NCI-H526 treated with DMSO at 0.1 percent for 48 hours (cell line): ENCODE measurements around the gene B4GALT6.
A peak's percentile ranks its signal among the peaks of the same experiment; 100 is the strongest.
"Not testable (repeated sequence)": the region's sequence is repeated elsewhere in the genome, so short reads cannot be mapped to it uniquely, and the experiment has no call there.

Experiments used
- DNase-seq: peaks from one replicate; lab custom pipeline; 2025; lab: John Stamatoyannopoulos, UW

The B4GALT6 gene

GRCh38 chr18:31684279-31685096 is at the start of gene B4GALT6:
Gene B4GALT6, minus strand, starts transcription at chr18:31684581. Its CDS starts 155 bp downstream, at chr18:31684426.
- DNase-seq = no peak

- no peak for DNase-seq
These were observed 47.2 kb upstream of the B4GALT6 start for GRCh38 chr18:31731628-31732027.

GRCh38 chr18:31729196-31729595 is 44.8 kb upstream of the B4GALT6 start:
- DNase-seq = not testable (repeated sequence)

DNA sequence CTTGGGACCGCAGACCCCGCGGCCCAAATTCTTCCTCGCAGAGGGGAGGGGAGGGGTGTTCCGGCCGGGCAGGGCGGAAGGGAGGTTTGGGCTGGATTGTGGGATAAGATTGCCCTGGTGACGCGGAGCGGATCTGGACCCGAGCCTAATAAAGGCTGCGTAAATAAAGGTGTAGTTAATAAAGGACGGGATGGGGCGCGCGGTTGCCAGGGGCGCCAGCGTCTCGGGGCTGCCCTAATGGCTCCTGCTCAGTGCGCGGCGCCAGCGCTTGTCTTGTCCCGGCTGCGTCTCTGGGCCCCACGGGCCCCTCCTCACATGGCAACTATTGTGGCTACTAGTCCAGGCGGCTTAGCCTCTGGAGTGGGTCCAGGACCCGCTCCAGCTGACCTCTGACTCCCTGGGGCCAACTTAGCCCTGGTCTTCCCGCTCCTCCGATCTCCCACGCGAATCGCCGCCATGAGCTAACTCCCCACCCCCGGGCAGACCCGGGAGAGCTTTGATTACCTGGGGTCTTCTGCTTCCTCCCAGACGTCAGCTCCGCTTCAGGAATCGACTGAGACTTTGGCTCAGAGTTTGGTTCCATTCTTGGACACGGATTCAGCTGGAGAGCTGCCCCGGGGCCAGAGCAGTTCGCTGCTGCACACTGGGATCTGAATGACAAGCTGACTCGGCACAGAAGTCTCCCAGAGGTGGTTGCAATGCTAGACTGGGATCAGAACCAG is 39.8 kb upstream of the B4GALT6 start:
- DNase-seq = no peak

DNA sequence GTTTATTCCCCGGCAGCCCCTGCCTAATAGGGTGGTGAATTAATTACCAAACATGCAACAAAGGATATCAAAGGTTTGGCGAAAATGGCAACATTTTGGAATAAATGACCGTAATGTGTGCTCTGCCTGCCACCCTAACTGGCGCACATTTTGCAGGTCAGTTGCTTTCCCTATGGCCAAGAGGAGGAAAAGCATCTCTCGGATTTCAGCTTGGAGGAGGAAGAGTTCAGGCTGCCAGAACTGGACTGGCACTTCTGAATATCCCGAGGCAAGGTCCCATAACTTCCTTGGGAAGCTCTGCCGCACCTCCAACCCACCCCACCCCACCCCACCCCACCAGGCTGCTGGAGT is 39.2 kb upstream of the B4GALT6 start:
- DNase-seq = no peak

DNA sequence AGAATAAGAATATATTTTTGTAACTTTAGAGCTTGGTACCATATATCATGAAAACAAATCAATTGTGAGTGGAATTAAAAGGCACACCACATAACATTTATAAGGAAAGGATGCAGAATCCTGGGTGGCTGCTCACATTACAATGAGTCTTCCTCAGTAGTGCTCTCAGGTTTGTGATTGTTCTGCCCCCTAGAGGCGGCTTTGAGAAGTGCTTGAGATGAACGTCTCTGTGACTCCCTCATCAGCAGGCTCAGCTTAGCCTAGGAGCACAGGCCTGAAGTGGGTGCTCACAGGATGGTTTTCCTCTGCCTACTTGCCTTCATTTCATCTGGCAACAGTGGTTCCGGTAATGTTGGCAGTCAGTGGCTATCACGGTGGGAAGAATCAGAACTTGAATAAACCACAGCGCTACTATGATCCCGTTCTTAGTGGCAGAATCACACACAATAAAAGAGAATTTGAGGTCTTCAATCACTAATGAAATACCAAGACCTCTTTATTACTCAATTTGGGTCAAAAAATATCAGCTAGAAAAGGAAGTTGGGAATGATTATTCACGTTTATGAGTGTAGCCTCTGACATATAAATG is 38.1 kb upstream of the B4GALT6 start:
- peak; percentile 54 for DNase-seq

- no peak for DNase-seq
These were observed 37.2 kb upstream of the B4GALT6 start for GRCh38 chr18:31721601-31722000.

GRCh38 chr18:31720867-31721266 is 36.5 kb upstream of the B4GALT6 start:
- no peak for DNase-seq

DNA sequence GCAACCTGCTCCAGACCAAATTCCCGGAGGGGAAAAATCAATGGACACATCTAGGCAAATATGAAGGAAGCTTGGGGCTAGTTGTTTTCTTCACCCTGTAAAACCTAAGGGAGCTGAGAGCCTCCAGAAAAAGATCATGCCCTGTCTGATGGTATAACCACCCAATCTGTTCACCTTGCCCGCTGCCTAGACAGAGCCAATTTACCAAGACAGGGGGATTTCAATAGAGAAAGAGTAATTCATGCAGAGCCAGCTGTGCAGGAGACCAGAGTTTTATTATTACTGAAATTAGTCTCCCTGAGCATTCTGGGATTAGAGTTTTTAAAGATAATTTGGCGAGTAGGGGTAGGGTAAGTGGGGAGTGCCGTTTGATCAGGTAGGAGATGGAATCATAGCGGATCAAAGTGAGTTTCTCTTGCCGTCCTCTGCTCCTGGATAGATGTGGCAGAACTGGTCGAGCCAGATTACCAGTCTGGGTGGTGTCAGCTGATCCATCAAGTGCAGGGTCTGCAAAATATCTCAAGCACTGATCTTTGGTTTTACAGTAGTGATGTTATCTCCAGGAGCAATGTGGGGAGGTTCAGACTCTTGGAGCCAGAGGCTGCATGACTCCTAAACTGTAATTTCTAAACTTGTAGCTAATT is 35.1 kb upstream of the B4GALT6 start:
- DNase-seq = no peak

DNA sequence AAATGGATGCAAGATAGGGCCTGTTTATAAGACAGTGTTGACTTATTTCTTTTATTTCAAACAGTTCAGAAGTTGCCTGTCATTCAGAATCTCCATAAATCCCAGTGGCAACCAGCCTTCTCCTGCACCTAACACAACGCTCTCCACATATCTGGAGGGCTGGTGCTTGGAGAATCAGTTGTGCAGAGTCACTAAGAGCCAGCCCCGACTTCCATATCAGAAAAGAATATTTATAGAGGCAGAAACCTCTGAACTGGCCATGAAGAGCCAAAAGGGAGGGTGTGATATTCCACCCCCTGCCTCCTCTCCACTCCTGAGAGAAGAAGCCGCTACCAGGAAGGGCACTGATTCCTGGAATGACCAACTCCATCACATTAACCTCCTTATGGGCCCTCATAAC is 34.0 kb upstream of the B4GALT6 start:
- DNase-seq = no peak

DNA sequence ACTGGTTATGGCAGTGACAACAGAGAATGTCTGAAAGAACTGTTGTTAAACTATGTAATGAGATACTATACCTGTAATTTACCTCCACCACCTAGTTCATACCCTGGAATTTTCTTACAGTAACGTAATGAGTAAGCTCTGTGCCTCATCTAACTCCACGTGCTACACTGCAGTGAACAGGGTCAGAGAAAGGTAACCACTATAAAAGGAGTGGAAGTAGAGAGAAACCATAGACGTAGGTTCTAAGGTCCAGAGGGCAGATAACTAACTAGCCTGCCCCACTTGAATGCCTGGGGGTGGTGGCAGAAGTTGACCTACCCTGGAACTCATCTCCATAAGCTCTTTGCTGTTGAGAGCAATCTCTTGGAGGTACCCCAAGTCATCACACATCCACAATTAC is 32.0 kb upstream of the B4GALT6 start:
- DNase-seq = no peak

DNA sequence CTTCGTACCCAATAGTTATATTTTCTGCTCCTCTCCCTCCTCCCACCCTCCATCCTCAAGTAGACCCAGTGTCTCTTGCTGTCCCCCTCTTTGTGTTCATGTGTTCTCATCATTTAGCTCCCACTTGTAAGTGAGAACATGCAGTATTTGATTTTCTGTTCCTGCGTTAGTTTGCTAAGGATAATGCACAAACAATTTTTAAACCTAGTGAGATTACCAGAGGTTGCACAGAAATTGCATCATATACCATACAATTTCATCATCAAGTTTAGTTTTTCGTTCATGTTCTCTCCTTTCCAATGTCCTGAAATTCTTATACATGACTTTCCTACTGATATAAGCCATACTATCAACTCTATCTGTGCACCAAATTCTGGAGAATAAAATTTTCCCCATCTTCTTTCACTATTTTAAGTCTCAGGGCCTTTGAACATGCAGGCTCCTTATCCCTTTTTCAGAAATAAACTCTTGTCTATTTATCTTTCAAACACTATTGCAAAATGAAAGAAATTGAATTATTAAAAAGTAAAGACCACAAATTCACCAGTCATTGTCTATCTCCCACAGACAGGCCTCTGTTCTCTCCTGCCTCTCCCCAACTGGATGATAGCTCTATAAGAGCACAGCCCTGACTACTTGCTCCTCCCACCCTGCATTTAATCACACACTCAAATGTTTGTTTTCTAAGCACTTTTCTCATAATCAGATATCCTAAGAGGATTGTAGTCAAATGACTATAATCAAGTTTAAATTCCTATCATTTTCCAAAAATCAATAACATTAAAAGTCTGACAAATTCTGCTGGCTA is 27.2 kb upstream of the B4GALT6 start:
- DNase-seq = no peak

DNA sequence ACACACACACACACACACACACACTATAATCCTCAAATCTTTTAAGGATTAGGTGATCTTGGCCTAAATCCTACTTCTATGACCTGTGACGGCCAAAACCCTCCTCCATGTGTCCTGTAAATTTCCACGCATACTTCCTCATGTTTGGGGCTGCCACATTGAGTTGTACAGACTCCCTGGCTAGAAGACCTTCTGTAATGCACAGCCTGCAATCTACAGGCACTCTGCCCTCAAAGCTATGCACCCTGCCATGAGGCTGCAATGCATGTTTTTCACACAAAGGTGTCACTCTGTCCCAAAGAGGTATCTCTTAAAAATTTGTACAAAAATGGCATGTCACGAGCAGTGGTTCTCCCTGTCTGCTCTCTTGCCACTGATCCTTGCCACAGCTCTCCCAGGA is 26.4 kb upstream of the B4GALT6 start:
- no peak for DNase-seq

GRCh38 chr18:31707815-31708214 is 23.4 kb upstream of the B4GALT6 start:
- DNase-seq = no peak

GRCh38 chr18:31702449-31702848 is 18.1 kb upstream of the B4GALT6 start:
- DNase-seq = no peak

DNA sequence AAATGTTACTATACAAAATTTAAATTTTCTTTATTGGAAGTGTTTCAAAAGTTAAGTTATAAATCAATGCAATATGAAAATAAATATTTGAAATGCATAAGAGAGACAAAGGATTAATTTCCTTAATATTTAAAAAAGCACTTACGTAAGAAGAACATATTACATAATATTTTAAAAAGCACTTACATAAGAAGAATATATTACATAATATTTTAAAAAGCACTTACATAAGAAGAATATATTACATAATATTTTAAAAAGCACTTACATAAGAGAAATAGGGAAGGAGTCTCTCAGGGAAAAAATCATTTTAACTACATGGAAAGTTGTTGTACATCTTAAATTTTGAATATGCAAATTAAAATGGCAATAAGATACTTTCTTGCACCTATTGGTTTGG is 17.4 kb upstream of the B4GALT6 start:
- DNase-seq = no peak

- DNase-seq = no peak
These were observed 16.6 kb upstream of the B4GALT6 start for GRCh38 chr18:31700990-31701389.

- no peak for DNase-seq
These were observed 13.2 kb upstream of the B4GALT6 start for GRCh38 chr18:31697351-31698298.

- DNase-seq = no peak
These were observed 11.6 kb upstream of the B4GALT6 start for GRCh38 chr18:31695989-31696388.

DNA sequence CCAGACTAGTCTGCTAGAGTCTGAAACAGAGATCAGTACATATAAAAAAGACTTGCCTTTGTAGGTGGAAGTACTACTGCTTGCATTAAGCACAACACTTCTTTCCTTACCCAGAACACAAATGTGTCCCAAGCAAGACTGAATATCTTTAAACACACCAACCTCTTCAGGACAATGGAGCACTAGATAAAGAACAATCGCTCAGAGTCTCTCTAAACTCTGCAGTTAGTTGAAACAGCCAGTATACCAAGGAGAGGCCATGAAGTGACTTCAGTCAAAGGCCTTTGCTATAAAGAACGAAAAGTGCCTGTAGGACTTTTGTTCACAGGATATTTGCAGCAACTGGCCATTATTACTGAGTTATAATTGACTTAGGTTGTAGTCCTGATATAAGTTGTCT is 9.9 kb upstream of the B4GALT6 start:
- DNase-seq = no peak

- DNase-seq = no peak
These were observed 4.2 kb upstream of the B4GALT6 start for GRCh38 chr18:31688606-31689005.
